ENCODE data around the gene OR9I1.

The OR9I1 gene, protein sequence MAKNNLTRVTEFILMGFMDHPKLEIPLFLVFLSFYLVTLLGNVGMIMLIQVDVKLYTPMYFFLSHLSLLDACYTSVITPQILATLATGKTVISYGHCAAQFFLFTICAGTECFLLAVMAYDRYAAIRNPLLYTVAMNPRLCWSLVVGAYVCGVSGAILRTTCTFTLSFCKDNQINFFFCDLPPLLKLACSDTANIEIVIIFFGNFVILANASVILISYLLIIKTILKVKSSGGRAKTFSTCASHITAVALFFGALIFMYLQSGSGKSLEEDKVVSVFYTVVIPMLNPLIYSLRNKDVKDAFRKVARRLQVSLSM

DNA sequence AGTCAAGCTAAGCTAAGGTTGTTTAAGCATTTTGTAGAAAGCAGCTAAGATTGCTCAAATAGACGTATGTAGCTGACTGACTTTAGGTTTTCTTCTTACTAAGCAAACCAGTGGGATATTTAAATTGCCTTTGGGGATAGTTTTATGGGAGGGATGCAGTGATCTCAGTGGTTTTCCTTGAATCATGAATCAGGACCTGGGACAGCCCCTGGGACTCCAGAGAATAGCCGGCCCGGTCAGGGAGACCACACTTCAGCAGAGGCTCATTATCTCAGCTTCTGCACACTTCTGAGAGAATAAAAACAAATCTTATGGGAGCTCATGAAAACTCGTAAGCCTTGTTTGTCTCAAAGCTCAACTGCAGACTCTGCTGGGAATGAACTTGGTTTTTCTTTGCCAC, at the start of gene OR9I1:
OR9I1 (minus strand) TSS at position 62 of the 400 bp plus-strand sequence. CDS start 6,086 bp downstream, outside the sequence.
- no peak for DNase-seq (ENCODE audit: low read depth)

DNA sequence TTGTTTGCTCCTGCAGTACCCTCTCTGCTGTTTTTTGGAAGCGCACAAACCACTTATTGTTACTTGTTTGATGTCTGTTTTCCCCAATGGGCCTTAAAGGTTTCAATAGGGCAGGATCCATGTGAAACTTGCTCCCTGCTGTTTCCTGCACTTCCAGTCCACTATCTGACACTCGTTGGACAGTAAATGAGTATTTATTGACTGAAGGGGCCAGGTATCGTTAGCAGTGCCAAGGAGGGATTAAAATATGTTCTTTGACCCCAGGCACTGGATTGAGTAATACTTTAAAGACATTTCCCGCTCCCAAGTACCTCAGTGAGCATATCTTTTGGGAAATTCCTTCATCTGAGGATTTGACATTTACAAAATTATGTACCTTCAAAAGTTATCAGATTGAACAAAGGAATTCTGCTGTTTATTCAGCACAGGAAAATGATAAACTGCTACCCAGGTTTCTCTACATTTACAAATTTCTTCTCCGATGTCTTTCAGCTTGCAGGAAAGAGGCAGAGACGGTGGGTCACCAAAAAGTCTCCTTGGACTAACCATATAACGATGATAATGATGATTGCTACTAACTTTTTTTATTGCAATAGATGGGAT, 40.3 kb upstream of the OR9I1 start:
- no peak for DNase-seq (ENCODE audit: low read depth)

DNA sequence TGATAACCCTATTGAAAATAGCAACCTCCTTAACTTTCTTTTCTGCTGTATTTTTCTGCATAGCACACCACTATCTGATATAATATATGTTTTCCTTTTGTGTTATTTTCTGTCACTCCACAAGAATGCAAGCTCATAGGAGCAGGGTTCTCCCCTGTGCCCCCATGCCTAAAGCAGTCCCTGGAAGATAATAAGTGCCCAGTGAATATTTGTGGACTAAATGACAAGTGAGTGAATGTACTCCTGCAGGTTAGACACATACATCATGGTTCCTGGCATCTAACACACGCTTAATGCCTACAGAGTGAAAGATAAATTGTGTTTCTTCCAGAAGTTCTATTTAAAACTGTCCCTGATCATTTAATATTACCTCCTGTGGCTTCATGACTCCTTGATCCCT, 39.7 kb upstream of the OR9I1 start:
- DNase-seq (ENCODE audit: low read depth), result no peak

DNA sequence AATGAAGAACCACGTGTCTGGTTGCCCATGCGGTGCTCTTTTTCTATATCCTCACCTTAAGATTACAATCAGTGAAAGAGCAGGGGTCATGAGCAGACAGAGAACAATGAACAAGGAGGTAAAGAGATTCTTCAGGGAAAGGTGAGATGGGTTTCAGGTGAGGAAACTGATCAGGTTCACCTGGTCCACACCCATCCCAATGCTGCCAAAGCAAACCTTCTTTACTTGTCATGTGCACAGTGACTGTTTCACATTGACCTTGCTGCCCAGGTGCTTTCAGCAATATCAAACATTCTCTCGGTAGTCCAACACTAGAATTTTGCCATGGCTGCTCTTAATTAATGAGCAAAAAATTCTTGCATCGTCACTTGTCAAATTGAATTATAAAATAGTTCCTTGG, 39.1 kb upstream of the OR9I1 start:
- DNase-seq (ENCODE audit: low read depth), result no peak

DNA sequence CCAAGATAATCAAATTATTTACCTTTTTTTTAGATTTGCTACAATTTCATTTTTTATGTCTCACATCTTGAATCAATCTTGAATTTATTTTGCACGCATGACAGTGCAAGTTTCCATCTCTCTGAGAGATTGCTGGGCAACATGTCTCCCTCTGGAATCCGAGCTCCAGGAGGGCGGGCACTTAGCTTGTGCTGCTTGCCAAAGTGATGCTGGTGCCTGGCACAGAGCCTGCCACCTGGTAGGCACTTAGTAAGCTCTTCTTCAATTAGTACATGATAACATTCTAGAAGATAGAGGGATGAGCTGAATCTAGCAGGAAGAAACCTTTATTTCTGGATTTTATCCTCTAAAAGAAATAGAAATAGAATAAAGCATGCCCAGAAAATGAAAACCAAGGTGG, 27.5 kb upstream of the OR9I1 start:
- no peak for DNase-seq (ENCODE audit: low read depth)

DNA sequence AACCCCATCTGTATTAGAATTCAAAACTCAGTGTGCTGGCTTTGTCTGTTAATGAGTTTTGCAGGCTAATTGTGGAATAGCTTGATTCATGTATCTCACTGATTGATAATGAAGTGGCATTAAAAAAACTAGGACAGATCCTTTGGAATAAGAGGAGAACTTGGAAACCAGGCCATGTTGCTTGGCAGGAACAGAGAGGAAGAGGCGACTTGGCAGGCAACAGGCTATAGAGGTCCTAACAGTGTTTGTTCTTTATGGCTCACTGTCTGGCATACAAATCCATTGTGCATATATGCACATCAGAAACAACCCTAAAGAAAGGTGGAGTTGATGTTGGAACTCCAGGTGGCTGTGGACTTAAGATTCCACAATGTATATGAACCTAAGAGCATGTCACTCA, 17.4 kb upstream of the OR9I1 start:
- no peak for DNase-seq (ENCODE audit: low read depth)

DNA sequence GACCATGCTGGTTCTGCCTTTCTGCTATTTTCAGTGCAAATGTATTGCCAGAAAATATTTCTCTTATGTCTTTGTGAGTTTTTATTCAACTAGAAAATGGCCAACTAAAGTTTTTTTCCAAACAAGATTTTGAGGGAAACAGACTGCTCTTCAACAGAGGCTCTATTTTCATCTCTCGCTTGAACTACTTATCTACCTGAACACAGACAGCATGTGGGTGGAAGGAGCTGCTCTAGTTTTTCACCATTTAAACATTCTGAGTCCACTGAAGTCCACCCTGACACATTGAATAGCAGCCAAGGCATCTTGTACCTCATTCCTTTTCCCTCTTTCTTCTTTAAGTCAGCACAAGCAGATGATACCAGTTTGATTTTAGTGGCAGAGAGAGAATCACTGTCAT, 9.8 kb upstream of the OR9I1 start:
- DNase-seq (ENCODE audit: low read depth), result no peak

DNA sequence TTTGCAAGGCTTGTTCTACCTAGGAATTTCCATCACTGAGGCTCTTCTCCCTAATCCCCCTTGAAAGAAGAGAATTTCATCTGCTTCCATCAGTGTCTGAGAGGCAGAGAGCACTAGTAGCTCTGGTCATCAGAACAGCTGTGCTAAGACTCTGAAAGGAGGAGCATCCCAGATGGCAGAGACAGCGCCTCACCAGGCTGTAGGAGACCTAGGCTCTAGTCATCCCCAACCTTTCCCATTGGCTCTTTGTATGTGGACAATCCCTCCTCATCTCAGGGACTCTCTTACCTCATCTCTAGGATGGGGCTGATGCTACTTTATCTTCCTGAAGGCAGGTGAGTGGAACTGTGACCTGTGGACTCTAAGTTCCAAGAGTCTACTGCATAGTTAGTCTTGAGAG, 8.8 kb upstream of the OR9I1 start:
- DNase-seq (ENCODE audit: low read depth), result no peak

DNA sequence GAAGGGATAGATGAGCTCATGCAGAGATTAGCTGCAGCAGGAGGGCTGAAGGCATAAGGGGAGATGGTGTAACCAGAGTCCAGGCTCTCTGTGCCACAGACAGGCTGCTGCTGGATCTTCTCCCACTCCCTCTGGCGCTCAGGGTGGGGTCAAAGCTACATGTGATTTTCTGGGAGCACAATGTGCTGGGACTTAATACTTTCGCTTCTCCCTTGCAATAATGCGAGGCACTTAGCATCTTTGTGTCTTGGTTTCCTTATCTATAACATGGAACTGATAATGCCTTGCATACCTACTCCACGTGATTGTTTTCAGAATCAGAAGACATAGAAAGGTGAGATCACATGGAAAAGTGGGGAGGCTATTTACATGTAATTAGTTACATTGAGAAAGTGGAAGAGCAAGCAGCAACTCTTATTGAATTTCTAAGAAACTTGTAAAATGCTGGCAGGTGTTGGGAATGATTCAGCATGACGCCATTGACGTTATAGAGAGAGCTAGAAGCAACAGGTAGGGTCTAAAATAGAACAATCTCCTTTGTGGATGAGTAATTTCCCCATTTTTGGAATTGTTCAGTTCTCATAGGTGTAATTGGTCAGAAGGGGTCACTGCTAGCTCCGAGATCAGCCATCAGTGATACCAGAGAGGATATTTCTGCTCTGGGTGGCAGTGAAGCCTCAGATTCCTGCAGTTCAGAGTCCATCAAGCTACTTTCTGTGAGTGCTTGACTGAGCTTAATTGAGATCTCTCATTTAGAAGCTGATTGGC, 8.2 kb upstream of the OR9I1 start:
- no peak for DNase-seq (ENCODE audit: low read depth)

DNA sequence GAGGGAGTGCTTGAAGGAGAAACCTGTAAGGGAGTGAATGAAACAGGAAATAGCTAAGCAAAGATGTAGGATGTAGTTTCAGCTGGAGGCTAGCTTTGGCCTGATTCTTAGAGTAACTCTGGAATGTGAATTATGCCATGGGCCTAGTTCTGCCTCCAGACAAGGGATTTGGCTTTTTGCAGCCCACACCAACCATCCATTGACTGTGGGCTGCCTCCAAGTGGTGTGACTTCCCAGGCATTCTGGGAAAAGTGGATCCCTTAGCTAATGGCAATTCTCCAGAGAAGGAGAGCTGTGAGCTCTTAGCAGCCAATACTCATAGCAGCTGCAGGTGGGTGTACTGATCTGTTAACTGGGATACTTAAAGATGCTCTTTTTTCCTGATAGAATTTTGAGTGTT, 2.0 kb upstream of the OR9I1 start:
- DNase-seq (ENCODE audit: low read depth), result no peak

DNA sequence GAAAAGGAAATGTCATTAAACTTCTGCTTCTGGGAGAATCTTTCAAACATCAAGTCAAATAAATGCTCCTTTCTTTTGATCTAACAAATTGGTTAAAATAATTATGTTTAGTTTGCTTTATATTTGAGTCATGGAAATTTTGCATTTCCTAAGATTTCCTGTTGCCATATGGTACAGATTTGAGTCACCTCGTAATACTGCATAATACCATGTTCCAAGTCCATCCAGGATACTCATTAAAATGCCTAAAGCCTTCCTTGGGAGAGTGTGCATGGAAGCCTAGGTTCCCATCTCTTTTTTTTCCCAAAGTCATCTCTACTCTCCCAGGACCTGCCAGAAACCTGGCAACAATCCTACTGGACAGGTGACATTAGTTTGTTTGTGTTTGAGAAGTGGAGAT, 4.2 kb downstream of the OR9I1 start:
- no peak for DNase-seq (ENCODE audit: low read depth)

DNA sequence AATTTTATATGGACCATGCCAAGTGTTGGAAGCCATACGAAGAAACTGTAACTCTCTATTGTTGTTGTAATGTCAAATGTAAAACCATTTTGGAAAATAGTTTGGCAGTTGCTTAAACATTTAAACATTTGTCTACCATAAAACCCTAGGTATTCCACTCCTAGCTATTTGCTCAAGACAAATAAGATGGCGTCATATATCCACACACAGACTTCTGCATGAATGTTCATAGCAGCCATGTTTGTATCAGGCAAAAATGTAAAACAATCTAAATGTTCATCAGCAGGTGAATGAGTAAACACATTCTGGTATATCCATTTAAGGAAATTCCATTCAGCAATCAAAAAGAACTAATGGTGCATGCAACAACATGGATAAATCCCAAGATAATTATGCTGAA, 27.9 kb downstream of the OR9I1 start:
- DNase-seq (ENCODE audit: low read depth), result no peak

DNA sequence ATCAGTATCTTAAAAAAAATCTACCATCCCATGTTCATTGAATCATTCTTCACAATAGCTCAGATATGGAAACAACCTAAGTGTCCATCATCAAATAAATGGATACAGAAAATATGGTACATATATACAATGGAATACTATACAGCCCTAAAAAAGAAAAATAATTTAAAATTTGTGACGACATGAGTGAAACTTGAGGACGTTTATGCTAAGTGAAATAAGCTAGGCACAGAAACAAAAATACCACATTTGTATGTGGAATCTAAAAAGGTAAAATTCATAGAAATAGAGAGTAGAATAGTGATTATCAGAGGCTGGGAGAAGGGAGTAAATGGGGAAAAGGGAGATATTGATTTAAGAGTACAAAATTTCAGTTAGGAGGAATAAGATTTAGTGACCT, 38.8 kb downstream of the OR9I1 start:
- DNase-seq (ENCODE audit: low read depth), result no peak

DNA sequence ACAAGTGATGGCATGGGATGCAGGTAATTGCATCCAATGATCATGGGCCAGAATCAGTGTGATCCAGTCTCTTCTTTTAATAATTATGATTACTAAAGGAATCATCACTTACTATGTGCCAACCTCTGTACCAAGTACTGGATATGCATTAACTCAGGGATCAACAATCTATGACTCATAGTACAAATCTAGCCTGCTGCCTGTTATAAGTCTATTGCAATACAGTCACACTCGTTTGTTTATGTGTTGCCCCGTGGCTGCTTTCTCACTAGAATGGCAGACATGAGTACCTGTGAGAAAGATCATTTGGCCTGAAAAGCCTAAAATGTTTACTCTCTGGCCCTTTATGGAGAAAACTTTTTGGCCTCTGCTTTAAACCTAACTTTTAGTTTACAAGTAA, 49.5 kb downstream of the OR9I1 start:
- DNase-seq (ENCODE audit: low read depth), result no peak

DNA sequence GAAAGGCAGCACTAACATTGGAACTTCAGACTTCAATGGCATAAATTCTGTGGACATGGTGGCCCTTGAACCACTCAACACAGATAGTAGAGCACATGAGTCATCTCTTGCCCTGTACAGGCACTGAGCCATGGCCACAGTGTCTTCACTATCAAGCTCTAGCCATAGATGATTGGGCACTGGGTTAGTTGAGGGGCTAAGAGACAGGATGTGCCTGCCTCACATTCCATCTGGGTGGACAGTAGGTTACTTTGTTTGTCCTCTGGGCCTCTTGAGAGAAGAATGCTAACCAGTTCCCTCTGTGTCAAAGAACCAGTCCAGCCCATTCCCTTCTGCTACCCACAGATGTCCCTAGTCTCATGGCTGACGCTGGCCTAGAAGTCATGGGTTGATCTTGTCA, 54.7 kb downstream of the OR9I1 start:
- no peak for DNase-seq (ENCODE audit: low read depth)

DNA sequence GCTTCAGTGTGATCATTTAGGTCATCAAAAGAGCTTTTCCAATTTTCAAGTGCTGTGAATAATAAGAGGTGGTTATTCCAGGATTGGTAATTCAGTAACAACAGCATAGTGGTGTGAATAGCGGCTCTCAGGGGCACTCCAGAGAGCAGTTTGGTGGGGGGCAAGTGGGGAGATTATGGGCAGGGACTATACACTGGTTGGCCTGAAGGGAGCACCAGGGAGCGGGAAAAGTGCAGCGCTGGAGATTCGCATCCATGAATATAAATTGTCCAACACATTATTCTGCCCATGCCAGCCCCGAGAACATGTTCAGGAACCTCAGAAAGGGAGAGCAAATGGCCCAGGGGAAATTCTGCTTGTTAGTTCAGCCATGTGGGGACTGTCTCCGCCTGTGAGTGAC, 56.7 kb downstream of the OR9I1 start:
- DNase-seq (ENCODE audit: low read depth), result no peak

DNA sequence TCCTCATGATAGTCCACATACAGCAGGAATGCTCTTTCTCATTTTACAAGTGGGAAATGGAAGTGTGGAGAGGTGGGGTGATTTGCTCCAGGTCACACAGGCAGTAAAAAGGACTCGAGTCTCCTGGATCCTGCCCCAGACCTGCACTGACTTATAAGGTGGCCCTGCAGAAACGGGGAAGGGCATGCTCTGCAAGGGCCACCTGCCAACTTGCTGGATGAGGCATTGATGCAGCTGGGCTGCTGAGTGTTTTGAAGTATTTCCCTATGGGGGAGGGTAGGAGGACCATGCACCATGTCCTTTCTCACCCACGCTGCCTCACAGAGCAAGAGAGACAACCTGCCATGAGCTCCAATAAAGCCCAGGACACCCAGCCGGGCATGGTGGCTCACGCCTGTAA, 57.6 kb downstream of the OR9I1 start:
- DNase-seq (ENCODE audit: low read depth), result no peak
